ENCODE results near the gene SAA1.

GRCh38 chr11:18312663-18313420 is 46.8 kb downstream of the SAA1 start:
- TF ChIP-seq, protein P1, sequence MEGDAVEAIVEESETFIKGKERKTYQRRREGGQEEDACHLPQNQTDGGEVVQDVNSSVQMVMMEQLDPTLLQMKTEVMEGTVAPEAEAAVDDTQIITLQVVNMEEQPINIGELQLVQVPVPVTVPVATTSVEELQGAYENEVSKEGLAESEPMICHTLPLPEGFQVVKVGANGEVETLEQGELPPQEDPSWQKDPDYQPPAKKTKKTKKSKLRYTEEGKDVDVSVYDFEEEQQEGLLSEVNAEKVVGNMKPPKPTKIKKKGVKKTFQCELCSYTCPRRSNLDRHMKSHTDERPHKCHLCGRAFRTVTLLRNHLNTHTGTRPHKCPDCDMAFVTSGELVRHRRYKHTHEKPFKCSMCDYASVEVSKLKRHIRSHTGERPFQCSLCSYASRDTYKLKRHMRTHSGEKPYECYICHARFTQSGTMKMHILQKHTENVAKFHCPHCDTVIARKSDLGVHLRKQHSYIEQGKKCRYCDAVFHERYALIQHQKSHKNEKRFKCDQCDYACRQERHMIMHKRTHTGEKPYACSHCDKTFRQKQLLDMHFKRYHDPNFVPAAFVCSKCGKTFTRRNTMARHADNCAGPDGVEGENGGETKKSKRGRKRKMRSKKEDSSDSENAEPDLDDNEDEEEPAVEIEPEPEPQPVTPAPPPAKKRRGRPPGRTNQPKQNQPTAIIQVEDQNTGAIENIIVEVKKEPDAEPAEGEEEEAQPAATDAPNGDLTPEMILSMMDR (IDR thresholded peaks at IDR 0.05; ENCODE audit: insufficient read depth, low read length) = no peak
- TF ChIP-seq, protein P2, sequence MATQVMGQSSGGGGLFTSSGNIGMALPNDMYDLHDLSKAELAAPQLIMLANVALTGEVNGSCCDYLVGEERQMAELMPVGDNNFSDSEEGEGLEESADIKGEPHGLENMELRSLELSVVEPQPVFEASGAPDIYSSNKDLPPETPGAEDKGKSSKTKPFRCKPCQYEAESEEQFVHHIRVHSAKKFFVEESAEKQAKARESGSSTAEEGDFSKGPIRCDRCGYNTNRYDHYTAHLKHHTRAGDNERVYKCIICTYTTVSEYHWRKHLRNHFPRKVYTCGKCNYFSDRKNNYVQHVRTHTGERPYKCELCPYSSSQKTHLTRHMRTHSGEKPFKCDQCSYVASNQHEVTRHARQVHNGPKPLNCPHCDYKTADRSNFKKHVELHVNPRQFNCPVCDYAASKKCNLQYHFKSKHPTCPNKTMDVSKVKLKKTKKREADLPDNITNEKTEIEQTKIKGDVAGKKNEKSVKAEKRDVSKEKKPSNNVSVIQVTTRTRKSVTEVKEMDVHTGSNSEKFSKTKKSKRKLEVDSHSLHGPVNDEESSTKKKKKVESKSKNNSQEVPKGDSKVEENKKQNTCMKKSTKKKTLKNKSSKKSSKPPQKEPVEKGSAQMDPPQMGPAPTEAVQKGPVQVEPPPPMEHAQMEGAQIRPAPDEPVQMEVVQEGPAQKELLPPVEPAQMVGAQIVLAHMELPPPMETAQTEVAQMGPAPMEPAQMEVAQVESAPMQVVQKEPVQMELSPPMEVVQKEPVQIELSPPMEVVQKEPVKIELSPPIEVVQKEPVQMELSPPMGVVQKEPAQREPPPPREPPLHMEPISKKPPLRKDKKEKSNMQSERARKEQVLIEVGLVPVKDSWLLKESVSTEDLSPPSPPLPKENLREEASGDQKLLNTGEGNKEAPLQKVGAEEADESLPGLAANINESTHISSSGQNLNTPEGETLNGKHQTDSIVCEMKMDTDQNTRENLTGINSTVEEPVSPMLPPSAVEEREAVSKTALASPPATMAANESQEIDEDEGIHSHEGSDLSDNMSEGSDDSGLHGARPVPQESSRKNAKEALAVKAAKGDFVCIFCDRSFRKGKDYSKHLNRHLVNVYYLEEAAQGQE (IDR thresholded peaks at IDR 0.05; ENCODE audit: insufficient replicate concordance, low read depth) = no peak
- no peak for TF ChIP-seq POLR2AphosphoS5 (IDR thresholded peaks at IDR 0.05; ENCODE audit: low read depth)
